ENCODE results near the gene DNAH6. TPM values are rescaled to one million over a fixed set of nuclear protein-coding genes. Genes with fewer than 3 reads are reported as not detected.

DNAH6 gene
- total and polyA plus RNA-seq, 10 of the 15 experiments (the other 5 are each of a cell fraction or from before 2014, with no cell fraction given), result 0.07 to 1.0 (median 0.29) TPM

GRCh38 chr2:84793641-84794040 is 277.3 kb downstream of the DNAH6 start:
- in situ Hi-C loops (cut with MboI) (no loop called here), intact Hi-C loops (cut with micrococcal nuclease; ENCODE audit: unreplicated experiment) (no loop called here)
- Histone ChIP-seq H3K4me2 (ENCODE audit: control insufficient read depth, insufficient read depth) (no peak overlapping the region), H3K4me1 (ENCODE audit: control insufficient read depth, insufficient read depth, low read length) (no peaks in the 10 kb centered on the region), H3K27me3 (replicated peaks in 1 of 2; ENCODE audit: control insufficient read depth in 2 of 2, insufficient read depth in 2 of 2, low read length in 1 of 2) (no peaks in the 10 kb centered on the region; a peak in 1 of 4 replicates), H3K4me3 (no peak overlapping the region), H3K27ac (ENCODE audit: control insufficient read depth, insufficient read depth) (no peak overlapping the region), H3K9ac (ENCODE audit: control insufficient read depth, insufficient read depth, low read length) (no peak overlapping the region), H3K9me3 (replicated peaks; ENCODE audit: control insufficient read depth, insufficient read depth, low read length) (no peaks in the 10 kb centered on the region), H3K79me2 (ENCODE audit: control insufficient read depth, insufficient read depth, low read length) (no peaks in the 10 kb centered on the region), H4K20me1 (ENCODE audit: control insufficient read depth, insufficient read depth) (no peaks in the 10 kb centered on the region), H2AFZ (ENCODE audit: control insufficient read depth, low read depth, low read length) (no peak overlapping the region), H3K36me3 (ENCODE audit: control insufficient read depth in 2 of 2, insufficient read depth in 2 of 2, low read length in 1 of 2) (no peaks in the 10 kb centered on the region)
- RAD21 ChIA-PET (ENCODE audit: unreplicated experiment), result no interaction called here
- SMC1A ChIA-PET (ENCODE audit: uncharacterized antibody, unreplicated experiment), result interaction anchor here (0.8 kb wide), 1 partner anchor 10 kb away, joined by 3 read pairs; no protein-coding TSS in a partner anchor
- WGBS (ENCODE audit: insufficient coverage, insufficient replicate concordance, low lambda C conversion rate, missing lambda C conversion rate), result 68% methylated on average over 4 of the region's 4 CpGs
- no TSS peak for BruUV-seq (replicated peaks)
- POLR2A ChIA-PET, result no interaction called here
- CTCF ChIA-PET, result no interaction called here
- ATAC-seq, result no peak
- no peak for DNase-seq (ENCODE audit: low read depth, low spot score)
- no peak for FAIRE-seq
- TF ChIP-seq CBX3 (IDR thresholded peaks at IDR 0.05; ENCODE audit: borderline replicate concordance, low read depth) (no peak), ELK1 (IDR thresholded peaks at IDR 0.05; ENCODE audit: low read depth, low read length) (no peak), IKZF2 (IDR thresholded peaks at IDR 0.05) (no peak), ZNF592 (IDR thresholded peaks at IDR 0.05) (no peak), NR2C2 (IDR thresholded peaks at IDR 0.05; ENCODE audit: borderline replicate concordance, control insufficient read depth, insufficient read length, low read depth) (no peak), E4F1 (IDR thresholded peaks at IDR 0.05; ENCODE audit: borderline replicate concordance, partially characterized antibody) (no peak), SREBF2 (IDR thresholded peaks at IDR 0.05; ENCODE audit: low read length) (no peak), GABPA (IDR thresholded peaks at IDR 0.05; ENCODE audit: low read depth) (no peak), E2F8 (IDR thresholded peaks at IDR 0.05; ENCODE audit: low read depth, partially characterized antibody) (no peak)

Data from GM12878 (cell line).